GM21515 (cell line): ENCODE results near the gene MEIOSIN.

ENCODE experiments used
- ATAC-seq: cut with Tn5 transposase; IDR thresholded peaks from one replicate; pipeline ENCODE4 v1.9.1; 2021; ENCODE audit not compliant: unreplicated experiment

MEIOSIN gene

DNA sequence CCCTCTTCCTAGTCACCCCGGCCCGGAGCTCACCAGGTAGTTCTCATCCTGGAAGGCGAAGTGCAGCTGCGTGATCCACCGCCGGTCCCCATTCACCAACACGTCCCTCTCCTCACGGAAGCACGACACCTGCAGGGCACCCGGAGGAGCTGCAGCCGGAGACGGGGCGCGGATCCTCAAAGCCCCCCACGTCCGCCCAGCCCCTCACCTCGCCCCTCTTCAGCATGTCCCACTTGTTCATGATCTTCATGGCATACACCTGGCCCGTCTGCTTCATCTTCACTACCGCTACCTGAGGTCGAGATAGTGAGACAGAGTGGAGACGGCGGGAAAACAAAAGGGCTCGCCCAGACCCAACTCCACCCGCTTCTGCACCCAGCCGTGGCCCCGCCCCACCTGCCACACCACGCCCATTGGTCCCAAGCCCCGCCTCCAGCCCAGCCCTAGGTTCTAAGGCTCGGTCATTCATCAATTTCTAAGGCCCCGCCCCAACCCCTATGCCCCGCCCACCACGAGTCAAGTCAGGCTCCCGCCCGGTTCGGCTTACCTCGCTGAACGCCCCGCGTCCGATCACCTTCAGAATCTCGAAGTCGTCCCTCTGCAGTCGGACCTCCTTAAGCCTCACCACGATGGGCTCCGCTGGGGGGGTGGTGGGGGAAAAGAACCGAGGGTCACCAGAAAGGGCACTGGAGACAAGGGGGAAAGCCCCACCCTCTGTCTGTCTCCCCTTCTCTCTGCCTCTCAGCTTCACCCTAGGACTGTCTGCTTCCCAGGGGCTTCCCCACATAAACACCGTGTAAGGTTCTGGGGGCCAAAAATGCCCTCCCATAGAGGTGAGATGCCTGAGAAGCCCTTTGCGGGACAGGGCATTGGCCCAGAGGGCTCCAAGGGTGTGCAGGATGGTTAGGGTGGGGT, 46.2 kb downstream of the MEIOSIN start:
- ATAC-seq: peak; percentile 73

DNA sequence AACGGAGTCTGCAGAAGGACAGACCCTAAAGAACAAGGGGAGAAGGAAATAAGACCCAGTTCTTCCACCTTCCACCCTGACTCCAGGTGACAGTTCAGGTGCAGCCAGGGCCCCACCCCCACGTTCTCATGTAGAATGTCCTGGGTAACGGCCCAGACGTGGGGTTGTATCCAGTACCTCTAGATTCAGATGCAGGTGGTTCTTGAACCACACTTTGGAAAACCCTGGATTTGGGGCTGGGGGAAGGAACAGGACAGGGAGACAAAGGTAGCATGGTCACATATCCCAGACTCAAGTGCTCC, 46.9 kb downstream of the MEIOSIN start:
- no peak for ATAC-seq

DNA sequence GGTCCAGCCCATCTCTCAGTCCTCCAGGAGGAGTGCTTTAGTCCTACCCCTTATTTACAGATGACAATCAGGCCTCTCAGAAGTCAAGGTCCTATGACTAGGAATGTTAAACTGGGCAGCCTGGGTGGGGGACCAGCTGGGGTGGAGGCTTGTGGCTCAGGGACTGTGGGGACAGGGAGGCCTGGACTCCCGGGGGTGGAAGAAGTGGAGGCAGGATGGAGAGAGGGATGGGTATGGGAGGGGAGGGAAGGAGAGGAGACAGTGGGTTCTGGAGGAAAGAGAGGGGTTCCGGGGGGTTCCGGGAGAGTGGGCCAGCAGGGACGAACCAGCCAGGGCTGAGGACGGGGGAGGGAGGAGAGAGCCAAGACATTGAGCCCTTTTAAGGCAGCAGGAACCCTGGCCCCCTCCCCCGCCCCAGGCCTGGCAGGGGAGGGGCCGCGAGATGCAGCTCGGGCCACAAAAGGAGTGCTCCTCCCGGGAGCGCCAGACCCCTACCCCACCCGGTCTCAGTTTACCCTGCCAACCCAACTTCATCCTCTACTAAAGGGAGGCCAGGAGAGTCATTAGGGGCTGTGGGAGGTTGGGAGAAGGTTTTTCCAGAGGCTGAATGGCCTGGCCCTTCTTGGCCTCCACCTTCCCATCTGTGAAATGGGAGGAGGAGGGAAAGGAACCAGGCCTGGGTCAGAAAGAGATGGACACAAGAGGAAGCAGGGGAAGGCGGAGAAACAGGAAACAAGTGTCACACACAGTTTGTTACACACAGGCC, 47.4 kb downstream of the MEIOSIN start:
- ATAC-seq: no peak

DNA sequence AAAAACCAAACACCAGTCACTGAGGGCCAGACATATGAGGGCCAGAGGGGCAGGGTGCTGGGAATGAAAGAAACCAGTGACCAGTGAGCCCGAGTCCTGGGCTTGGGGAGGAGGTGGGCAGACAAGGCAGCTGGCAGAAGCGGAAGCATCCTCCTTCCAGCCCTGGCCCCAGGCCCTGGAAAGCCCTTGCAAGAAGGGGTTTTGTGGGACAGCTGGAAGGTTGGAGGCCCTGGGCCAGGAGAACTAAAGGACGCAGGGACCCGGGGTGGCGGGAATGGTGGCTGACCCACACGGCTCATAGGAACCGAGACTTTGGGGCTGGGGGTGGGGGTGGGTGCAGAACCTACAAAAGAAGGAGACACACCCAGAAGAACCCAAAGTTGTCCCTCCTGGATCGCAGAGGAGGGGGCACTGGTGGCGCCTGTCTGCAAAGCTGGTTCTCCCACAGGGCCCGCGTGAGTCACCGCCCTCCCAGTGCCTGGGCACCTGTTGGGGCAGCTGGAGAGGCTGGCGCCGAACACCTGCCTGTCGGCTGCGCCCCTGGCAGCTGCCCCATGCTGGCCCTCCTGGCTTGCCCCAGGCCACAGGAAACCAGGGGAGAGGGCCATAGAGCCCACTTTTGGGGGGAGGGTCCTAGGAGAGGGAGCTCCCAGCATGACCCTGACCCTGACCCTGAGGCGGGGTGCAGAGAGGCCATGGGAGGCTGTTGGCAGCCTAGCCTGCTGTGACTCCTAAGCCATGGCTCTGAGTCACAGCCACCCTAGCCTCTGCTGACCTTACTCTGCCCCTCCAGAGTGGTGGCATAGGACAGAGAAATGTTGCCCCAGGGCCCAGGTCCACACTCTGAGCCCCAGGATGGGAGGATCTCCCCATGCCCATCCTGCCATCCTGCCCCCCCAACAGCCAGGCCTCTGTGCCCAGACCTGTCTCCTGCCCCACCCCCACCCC, 48.2 kb downstream of the MEIOSIN start:
- ATAC-seq: no peak

DNA sequence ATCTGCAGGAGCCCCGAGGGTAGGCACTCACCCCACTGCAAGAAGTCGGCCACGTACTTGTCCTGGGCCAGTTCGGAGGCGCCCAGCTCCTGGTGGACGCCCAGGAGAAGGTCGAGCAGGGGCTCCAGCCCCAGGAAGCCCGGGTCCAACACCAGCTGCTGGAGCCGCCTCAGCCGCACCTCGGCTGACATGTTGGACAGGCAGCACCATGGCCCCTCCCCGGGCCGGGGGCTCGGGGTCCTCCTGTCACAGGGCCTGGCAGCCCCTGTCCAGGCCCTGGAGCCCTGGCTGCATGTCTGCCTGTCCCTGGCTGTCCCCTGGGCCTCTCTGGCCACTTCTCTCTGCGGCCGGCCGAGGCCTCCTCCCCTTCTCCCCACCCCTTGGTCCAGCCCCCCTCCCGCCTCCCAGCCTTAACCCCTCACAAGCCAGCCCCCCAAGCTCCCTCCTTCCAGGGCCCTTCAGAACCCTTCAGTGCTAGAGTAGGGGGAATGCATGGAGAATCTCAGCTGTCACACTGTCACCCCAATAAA, 49.0 kb downstream of the MEIOSIN start, which contains the start of gene DMPK:
Gene DMPK (minus strand): TSS at position 329 of the 530 bp plus-strand sequence. CDS start 138 bp downstream, at position 191.
- ATAC-seq: no peak

DNA sequence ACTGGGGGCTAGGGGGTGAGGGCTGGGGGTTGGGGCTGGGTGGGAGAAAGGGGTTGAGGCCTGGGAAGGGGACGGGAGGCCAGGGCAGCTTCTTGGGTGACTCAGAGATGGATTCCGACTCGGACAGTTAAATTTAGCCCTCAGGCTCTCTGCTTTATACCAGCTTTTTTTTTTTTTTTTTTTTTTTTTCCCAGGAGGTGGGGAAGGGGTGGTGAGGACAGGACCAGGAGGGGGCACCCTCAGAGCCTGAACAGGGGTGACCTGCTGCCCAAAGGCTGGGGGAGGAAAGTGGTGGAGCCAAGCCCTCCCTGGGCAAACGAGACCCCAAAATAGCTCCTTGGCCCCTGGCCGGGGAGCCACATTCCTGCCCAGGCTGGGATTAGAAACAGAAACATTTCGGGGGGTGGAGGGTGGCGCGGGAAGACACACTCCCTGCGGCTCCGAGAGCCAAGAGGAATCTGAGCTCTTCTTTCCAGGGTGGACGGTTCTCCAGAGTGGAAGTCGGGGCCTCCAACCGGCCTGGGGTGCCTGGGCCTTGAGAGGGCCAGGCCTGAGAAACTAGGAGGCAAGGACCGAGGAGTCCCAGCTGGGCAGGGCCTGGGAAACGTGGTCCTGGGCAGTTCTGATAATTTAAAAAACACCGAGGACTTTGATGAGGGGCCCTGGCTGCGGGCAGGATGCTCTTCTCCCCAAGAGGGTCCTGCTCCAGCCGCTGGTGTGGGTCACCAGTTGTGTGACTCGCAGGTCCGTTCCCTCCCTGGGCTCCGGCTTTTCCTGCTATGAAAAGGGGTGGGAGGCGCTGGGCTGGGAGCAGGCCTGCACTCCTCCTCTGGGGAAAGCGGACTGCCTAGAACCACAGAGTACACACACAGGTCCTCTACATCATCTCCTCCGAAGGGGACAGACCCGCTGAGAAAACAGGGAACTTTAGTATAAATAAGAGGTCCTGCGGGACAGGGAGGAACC, 49.9 kb downstream of the MEIOSIN start:
- ATAC-seq: no peak

DNA sequence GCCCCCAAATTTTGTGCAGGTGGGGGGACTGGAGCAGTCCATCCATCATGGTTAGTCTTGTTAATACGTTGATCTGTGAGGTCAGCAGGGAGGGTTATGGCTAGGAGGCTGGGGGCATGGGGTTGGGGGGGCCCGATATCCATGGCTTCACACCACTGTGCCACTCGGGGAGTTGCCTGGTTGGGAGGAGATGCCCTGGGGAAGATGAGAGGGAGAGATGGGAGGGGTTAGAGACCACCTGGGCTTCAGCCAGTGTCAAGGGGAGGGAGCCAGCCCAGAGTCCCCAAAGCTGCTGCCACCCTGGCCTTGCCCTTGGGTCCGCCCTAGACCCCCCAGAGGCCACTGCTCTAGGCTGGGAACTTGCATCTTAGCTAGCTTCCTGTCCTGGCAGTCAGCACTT, 50.9 kb downstream of the MEIOSIN start:
- no peak for ATAC-seq

DNA sequence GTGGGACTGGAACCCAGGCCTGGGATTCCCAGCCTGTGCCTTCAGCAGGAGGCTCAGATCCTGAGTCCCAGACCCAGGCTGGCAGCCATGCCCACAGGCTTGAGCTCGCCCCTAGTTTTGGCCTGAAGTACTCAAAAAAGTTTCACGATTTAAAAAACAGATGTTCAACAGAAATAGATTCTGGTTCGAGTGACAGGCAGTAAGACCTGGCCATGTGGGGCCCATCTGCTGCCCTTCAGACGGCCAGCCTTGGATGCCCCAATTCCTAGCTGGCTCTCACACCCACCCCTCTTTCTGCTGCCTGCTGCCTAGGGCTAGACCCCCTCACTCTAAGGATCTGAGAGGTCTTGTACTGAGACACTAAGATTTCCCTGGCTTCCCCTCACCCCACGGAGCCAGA, 51.9 kb downstream of the MEIOSIN start:
- ATAC-seq: no peak

DNA sequence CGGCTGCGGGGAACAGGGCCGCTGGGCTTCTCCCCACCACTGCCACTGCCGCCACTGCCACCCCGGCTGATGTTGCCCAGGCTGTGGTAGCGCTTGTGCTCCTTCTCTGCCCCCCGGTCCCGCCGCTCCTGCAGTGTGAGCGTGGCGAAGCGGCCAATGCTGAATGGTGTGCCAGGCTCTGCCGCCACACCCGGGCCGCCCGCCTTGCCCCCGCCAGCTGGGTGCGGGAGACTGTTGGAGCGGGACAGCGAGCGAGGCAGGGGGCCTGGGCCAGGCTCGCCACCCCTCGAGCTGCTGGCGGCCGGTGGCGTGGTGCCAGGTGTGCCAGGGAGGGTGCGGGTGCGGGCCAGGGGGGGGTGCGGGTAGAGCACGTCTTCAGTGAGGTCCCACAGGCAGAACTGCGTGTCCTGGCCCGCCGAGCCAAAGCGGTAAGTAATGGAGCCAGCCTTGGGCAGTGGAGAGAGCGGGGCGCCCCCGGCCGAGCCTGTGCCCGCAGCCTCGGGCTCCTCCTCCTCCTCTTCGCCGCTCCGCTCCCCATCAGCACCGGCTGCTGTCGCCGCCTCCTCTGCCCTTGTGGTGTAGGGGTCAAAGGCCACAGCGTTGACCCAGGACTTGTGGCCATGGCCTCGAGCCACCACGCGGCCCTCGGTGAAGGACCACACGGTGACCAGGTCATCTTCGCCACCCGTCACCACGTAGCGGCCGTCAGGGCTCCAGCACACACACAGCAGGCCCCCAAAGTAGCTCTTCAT, 52.7 kb downstream of the MEIOSIN start:
- no peak for ATAC-seq

DNA sequence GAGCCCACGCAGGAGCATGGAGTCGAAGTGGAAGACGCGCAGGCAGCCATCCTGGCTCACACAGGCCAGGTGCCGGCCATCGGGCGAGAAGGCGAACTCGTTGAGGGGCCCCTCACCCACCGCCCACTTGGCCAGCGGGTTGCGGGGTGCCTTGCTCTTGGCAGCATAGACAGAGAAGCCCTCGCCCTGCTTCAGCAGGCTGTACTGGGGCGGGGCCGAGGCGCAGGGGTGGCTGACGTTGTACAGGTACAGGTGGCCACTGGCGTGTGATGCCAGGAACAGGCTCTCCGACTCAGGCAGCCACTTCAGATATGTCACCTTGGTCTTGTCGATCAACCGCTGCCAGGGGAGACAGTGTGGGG, 53.3 kb downstream of the MEIOSIN start:
- no peak for ATAC-seq

DNA sequence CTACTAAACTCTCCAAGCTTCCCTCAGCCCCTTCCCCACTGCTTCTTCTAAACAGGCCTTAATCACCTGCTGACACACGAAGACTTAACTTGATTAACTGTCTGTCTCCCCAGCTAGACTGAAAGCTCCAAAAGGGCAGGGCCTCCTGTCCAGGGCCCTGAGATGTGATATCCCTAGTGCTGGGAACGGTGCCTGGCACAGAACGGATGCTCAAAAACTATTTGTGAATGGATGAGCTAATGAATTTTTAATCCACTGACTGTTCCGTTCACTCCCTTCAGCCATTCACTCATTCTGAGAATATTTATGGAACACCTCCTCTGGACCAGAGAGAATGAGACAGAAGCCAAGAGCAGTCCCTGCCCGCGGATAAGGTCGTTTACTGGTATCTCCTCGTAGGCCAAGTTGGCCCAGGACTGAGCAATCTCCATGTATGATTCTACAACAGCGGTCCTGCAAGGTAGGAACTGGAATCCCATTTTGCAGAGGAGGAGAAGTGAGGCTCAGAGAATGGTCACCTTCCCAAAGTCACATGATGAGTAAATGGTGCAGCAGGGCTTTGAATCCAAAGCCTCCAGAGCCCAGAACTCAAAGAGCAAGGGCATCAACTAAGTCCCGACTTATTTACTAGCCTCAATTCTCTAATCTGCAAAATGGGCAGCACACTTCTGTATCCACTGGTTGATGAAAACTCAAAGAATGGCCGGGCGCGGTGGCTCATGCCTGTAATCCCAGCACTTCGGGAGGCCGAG, 56.0 kb downstream of the MEIOSIN start:
- no peak for ATAC-seq

DNA sequence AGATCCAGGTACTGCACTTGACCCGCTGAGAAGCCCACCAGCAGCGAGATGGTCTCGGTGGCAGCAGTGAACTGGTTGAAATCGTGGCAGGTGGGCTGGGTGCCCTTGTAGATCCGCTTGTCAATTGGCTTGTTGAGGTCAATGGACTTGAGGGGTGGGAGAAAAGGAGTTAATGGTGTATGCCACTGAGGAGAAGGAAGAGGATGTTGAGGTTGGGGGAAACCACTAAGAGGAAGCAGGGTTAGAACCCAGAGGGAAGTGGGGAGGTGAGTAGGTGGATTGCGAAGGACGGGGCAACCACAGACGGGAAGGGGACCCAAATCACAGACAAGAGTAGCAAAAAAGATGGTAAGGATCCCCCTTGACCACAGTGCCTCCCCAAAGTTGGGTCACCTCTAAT, 57.7 kb downstream of the MEIOSIN start:
- ATAC-seq: no peak

DNA sequence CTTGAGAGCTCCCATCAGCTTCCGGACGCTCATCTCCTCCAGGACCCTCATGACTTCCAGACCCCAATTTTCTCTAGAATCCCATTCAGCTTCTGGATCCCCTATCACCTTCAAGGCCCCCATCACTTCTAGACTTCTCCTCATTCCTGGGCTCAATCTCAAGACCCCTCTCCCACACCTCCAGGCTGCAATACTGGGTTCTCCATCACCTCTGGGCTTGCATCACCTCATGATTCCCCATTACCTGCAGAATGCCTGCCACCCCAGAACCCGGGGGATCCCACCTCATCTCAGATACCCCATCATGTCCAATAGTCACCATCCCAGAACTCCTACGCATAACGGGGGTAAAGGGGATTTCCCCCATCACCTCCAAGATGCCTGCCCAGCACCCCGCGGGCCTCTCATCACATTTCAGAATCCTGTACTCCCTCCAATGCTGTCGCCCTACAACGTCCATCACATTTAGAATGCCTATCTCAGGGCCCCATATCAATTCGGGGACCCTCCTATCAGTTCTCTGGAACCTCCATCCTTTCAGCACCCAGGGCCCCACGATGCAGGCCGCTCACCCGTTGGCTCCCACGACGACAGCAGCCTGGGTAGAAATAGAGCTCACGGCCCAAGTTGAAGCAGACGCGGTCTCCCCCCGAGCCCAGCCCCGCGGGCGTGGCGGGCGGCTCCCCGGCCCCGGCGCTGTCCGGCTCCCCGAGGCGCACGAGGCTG, 58.7 kb downstream of the MEIOSIN start:
- no peak for ATAC-seq

DNA sequence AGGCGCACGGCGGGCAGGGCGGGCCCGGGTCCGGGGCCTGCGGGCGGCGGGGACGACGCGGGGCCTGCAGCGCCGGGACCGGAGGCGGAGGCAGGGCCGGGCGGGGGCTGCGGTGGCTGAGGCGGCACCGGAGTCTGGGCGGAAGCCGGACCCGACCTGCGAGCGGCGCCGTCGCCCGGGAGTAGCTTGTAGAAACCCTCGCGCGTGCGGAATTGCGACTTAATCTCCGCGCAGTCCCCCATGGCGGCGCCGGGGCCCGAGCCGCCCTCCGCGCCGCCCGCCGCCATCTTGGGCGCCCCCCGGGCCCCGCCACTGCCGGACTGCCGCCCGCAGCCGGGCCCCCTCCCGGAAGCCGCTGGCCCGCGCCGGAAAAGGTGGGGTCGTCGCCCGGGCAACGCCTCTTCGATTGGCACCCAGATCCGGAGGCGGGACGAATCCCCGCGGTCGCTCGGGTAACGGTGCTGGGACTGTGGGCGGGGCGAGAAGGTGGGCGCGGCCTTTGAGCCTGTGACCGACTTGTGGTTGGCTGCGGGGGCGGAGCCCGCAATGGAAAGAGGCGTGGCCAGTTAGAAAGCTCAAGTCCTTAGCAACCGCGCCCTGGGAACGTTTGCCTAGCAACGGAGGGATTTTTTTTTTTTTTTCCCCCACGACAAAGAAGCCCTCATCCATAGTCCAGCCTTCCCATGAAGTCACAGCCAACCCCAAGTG, 59.4 kb downstream of the MEIOSIN start, which contains the start of gene DMWD:
Gene DMWD (minus strand): TSS at position 376 of the 708 bp plus-strand sequence. CDS start 89 bp downstream, at position 287.
- peak; percentile 90 for ATAC-seq

DNA sequence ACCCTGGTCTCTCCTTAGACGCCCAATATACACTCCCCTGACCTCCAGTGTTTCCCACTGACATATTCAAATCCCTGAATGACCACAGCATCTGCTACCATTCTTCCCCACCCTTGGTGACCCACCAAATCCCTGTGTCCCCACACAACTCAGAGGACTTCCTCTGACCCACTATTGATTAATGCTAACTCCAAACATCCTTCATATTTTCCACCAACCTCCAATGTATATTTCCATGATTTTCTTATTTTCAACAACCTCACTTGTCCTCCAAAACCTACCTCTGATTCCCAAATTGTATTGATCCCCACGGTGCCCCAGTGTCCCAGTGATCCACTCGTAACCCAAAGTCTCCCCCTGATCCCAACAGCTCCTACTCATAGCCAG, 59.9 kb downstream of the MEIOSIN start:
- ATAC-seq: no peak

DNA sequence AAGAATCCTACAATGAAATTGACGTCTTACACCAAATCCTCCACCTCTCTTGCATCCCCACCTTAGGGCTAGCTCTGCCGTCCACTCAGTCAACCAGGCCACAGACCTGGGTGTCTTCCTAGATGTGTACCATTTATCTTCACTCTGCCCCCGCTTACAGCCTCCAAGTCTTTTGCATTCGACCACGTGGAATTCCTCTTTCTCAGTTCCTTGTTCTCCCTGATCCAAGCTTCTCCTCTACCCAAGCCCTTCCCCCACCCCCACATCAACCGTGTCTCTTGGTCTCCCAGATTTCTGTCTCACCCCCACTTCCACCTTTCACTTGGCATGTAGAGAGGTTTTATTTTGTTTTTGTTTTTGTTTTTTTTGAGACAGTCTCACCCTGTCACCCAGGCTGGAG, 60.6 kb downstream of the MEIOSIN start:
- no peak for ATAC-seq

DNA sequence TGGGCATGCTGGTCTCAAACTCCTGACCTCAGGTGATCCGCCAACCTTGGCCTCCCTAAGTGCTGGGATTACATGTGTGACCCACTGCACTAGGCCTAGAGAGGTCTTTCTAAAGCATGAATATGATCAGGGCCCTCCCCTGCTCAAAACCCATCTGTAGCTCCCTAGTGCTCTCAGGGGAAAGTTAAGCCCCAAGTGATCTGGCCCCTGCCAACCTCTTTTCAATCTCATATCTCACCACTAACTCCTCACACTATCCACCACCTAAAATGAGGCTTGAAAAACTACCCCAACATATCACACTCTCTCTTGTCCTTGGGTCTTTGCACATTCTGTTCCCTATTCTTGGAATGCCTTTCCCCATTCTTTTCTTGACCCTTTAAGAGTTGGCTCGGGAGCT, 61.4 kb downstream of the MEIOSIN start:
- no peak for ATAC-seq
